Raji (cell line): ENCODE results near the gene RPL12.

Source experiments
- POLR2A ChIP-seq: IDR thresholded peaks from 2 replicates; pipeline ENCODE4 v1.6.1; 2011; ENCODE audit warnings: low read depth, low read length, control low read depth; ENCODE audit not compliant: insufficient read depth

RPL12 gene

DNA sequence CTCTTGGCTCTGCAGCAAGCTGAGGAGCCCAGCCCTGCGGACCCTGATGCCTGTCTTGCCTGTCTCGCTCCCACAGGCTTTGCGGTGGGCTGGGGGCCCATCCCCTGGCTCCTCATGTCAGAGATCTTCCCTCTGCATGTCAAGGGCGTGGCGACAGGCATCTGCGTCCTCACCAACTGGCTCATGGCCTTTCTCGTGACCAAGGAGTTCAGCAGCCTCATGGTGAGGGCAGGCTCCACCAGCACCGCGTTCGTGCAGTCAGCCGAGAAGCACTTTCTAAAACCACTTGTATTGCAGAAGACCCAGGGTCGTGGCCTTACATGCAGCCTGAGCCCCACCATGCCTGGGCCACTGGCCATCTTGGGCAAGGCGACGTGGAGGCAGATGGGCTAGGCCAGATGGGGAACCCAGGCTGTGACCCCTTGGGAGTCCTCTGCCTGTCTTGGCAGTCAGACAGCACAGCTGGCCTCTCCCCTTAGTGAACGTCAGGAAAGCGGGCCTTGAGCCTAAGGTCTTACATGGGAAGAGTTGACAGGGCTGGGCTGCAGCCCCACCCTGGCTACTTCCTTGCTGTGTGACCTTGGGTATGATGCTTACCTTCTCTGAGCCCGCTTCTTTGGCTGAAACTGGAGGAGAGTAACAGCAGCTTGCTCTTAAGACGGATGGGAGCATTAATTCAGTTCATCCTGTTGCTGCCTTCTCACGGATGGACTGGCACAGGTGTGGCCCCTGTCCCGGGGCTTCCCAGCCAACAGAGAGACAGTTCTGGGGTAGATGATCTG lies 45.7 kb downstream of the RPL12 start:
- TF ChIP-seq POLR2A: no peak

DNA sequence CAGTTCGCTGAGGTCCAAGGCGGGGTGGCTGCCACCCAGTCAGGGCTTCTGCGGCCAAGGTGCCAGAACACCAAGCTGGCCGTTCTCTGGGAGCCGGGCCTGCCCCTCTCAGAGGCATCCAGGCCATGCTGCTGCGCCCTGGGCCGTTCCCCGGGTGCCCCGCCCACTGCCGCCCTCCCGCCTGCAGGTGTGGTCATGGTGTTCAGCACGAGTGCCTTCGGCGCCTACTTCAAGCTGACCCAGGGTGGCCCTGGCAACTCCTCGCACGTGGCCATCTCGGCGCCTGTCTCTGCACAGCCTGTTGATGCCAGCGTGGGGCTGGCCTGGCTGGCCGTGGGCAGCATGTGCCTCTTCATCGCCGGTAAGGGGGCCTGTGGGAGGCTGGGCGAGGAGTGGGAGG lies 46.6 kb downstream of the RPL12 start:
- no peak for TF ChIP-seq POLR2A

DNA sequence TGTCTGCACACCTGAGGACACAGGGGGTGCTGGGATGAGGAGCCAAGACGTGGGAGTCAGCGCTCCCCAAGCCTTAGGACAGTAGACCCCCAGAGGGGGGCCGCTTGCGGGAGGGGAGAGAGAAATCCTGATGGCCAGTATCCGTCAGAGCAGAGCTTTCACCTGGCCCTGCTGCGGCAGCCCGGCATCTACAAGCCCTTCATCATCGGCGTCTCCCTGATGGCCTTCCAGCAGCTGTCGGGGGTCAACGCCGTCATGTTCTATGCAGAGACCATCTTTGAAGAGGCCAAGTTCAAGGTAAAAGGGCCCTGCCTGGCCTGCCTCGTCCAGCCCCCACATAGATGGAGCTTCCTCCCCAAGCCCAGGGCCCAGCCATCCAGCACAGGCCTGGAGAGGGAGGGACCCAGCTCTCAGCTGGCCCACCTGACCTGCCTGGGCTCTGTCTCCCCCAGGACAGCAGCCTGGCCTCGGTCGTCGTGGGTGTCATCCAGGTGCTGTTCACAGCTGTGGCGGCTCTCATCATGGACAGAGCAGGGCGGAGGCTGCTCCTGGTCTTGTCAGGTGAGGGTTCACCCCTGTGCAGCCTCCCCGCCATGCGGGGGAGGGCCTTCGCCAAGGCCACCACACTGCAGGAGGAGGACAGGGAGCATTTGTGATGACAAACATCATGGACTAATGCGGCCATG lies 47.6 kb downstream of the RPL12 start:
- TF ChIP-seq POLR2A: no peak

DNA sequence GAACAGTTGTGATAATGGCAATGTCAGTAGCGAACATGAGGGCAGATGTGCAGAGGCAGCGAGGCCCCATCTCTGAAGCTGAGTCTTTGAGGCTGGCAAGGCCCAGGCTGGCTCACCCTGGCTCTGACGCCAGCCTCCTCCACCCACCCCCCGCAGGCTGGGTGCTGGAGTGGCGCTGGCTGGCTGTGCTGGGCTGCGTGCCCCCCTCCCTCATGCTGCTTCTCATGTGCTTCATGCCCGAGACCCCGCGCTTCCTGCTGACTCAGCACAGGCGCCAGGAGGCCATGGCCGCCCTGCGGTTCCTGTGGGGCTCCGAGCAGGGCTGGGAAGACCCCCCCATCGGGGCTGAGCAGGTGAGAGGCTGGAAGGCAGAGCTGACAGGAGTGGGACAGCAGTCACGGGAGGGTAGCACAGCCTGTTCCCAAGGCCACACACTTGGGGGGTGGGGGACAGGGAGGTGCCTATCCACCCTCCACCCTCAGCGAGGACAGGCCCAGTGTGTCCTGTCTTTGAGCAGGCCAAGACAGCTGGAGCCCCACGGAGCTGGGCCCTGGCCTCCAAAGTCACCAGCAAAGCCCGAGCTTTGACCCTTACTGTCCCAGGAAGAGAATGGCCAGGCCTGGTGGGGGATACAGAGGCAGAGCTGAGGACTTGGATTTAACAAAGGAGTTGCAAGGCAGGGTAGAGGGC lies 48.7 kb downstream of the RPL12 start:
- no peak for TF ChIP-seq POLR2A

DNA sequence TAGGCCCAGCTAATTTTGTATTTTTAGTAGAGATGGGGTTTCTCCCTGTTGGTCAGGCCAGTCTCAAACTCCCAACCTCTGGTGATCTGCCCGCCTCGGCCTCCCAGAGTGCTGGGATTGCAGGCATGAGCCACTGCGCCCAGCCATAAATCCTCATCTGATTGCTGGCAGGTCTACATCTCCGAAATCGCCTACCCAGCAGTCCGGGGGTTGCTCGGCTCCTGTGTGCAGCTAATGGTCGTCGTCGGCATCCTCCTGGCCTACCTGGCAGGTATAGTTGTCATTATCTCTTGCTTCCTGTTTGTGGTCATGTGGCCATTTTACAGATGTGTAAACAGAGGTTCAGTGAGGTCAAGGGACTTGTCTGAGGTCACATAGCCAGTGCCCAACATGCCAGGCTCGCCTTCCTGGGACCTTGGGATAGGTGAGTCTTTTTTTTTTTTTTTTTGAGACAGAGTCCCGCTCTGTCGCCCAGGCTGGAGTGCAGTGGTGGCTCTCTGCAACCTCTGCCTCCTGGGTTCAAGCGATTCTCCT lies 51.4 kb downstream of the RPL12 start:
- TF ChIP-seq POLR2A: no peak

DNA sequence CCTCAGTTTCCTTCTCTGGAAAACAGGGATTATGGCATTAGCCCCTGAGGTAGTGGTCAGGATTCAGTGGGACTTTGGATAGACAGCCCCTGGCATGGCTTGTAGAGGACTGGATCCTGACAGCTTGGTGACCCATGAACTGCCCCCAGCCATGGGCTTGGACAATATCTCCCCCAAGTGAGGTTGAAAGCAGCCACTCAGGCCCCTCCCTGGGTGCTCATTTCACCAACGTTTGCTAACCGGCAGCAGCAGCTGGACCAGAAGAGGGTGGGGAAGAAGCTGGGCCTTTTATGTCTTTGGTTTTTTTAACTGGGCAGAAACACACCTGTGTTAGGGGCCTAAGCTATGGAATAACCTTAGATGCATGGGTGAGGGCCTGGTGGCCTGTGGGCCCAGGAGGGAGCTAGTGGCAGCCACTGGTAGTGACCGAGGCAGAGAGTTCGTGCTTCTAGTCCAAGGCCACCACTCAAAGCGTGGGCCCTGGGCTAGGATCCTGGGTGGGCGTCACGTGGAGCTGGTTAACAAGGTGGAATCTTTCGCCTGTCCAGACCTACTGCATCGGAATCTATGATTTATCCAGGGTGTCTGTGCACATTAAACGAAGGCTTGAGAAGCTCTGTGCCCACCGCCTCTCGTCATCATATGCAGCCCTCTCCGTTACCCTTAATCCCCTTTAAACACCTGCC lies 52.3 kb downstream of the RPL12 start:
- no peak for TF ChIP-seq POLR2A

DNA sequence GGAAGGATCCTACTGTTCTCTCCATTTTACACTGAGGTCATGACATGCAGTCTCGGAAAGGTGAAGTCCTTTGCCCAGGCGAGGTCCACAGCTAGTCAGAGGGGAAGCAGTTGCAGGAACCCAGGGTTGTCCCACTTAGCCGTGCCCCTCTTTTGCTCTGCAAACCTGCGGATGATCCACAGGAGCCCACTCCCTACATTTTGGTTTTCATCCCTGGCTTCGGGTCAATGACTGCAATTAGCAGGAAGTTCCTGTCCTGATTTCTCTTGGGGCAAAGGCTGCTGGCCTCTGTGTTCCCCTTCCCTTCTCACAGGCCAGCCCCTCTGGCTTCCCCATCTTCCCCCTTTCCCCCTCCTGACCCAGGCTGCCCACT lies 52.9 kb downstream of the RPL12 start:
- no peak for TF ChIP-seq POLR2A
